ENCODE measurements around the gene IL20RB.
"Not testable (repeated sequence)": the region's sequence is repeated elsewhere in the genome, so short reads cannot be mapped to it uniquely, and the experiment has no call there.

Gene IL20RB

GRCh38 chr3:136988651-136989050, 30.9 kb downstream of the IL20RB start:
- Mint-ChIP-seq H3K36me3 (no peaks in the 10 kb centered on the region), H3K27ac (no peak overlapping the region), H3K27me3 (no peaks in the 10 kb centered on the region), H3K4me3 (no peak overlapping the region), H3K9me3 (ENCODE audit: low read depth) (no peaks in the 10 kb centered on the region), H3K4me1 (ENCODE audit: low read depth) (no peaks in the 10 kb centered on the region)

- Mint-ChIP-seq H3K27ac (no peak overlapping the region), H3K36me3 (no peaks in the 10 kb centered on the region), H3K9me3 (ENCODE audit: low read depth) (no peaks in the 10 kb centered on the region), H3K27me3 (no peaks in the 10 kb centered on the region), H3K4me3 (no peak overlapping the region), H3K4me1 (ENCODE audit: low read depth) (no peaks in the 10 kb centered on the region)
Measured at GRCh38 chr3:136989781-136990524, 32.2 kb downstream of the IL20RB start.

- H3K27ac Mint-ChIP-seq: no peak overlapping the region
- no peaks in the 10 kb centered on the region for H3K36me3 Mint-ChIP-seq
- no peaks in the 10 kb centered on the region for H3K27me3 Mint-ChIP-seq
Measured at GRCh38 chr3:136990826-136991225, 33.0 kb downstream of the IL20RB start.

GRCh38 chr3:136992115-136992514, 34.3 kb downstream of the IL20RB start:
- H3K4me3 Mint-ChIP-seq: no peak overlapping the region
- no peaks in the 10 kb centered on the region for H3K36me3 Mint-ChIP-seq

More at GRCh38 chr3:136990826-136991225, 33.0 kb downstream of the IL20RB start:
- no peaks in the 10 kb centered on the region for H3K9me3 Mint-ChIP-seq (ENCODE audit: low read depth)
- no peak overlapping the region for H3K4me3 Mint-ChIP-seq
- H3K4me1 Mint-ChIP-seq (ENCODE audit: low read depth): no peaks in the 10 kb centered on the region

GRCh38 chr3:136994772-136995516, 37.2 kb downstream of the IL20RB start:
- Mint-ChIP-seq H3K4me3 (no peak overlapping the region), H3K4me1 (ENCODE audit: low read depth) (no peaks in the 10 kb centered on the region), H3K36me3 (no peaks in the 10 kb centered on the region), H3K27me3 (no peaks in the 10 kb centered on the region), H3K9me3 (ENCODE audit: low read depth) (no peaks in the 10 kb centered on the region), H3K27ac (no peak overlapping the region)

More at GRCh38 chr3:136992115-136992514, 34.3 kb downstream of the IL20RB start:
- Mint-ChIP-seq H3K27ac (no peak overlapping the region), H3K9me3 (ENCODE audit: low read depth) (no peaks in the 10 kb centered on the region), H3K27me3 (no peaks in the 10 kb centered on the region), H3K4me1 (ENCODE audit: low read depth) (no peaks in the 10 kb centered on the region)

GRCh38 chr3:136995652-136996051, 37.9 kb downstream of the IL20RB start:
- Mint-ChIP-seq H3K36me3 (no peaks in the 10 kb centered on the region), H3K4me1 (ENCODE audit: low read depth) (no peaks in the 10 kb centered on the region), H3K4me3 (no peak overlapping the region), H3K27me3 (no peaks in the 10 kb centered on the region), H3K27ac (no peak overlapping the region), H3K9me3 (ENCODE audit: low read depth) (no peaks in the 10 kb centered on the region)

- H3K36me3 Mint-ChIP-seq: peaks cover 2% of the 10 kb centered on the region
- no peaks in the 10 kb centered on the region for H3K4me1 Mint-ChIP-seq (ENCODE audit: low read depth)
- no peaks in the 10 kb centered on the region for H3K9me3 Mint-ChIP-seq (ENCODE audit: low read depth)
- no peak overlapping the region for H3K4me3 Mint-ChIP-seq
- H3K27me3 Mint-ChIP-seq: no peaks in the 10 kb centered on the region
- no peak overlapping the region for H3K27ac Mint-ChIP-seq
Measured at GRCh38 chr3:137000039-137000438, 42.3 kb downstream of the IL20RB start.

GRCh38 chr3:137007376-137007775, 49.6 kb downstream of the IL20RB start:
- not testable (repeated sequence) for H3K27ac Mint-ChIP-seq; H3K4me3 Mint-ChIP-seq; H3K4me1 Mint-ChIP-seq (ENCODE audit: low read depth); H3K36me3 Mint-ChIP-seq; H3K27me3 Mint-ChIP-seq; H3K9me3 Mint-ChIP-seq (ENCODE audit: low read depth)

- Mint-ChIP-seq H3K36me3 (peaks cover 7% of the 10 kb centered on the region), H3K4me1 (ENCODE audit: low read depth) (no peaks in the 10 kb centered on the region), H3K27ac (no peak overlapping the region), H3K4me3 (no peak overlapping the region), H3K27me3 (no peaks in the 10 kb centered on the region), H3K9me3 (ENCODE audit: low read depth) (no peaks in the 10 kb centered on the region)
Measured at GRCh38 chr3:137008131-137008530, 50.3 kb downstream of the IL20RB start.

- H3K27ac Mint-ChIP-seq: no peak overlapping the region
Measured at GRCh38 chr3:137008976-137009375, 51.2 kb downstream of the IL20RB start.

GRCh38 chr3:137010137-137010536, 52.4 kb downstream of the IL20RB start:
- Mint-ChIP-seq H3K27me3 (no peaks in the 10 kb centered on the region), H3K4me3 (no peak overlapping the region), H3K9me3 (ENCODE audit: low read depth) (no peaks in the 10 kb centered on the region), H3K27ac (no peak overlapping the region), H3K36me3 (peaks cover 4% of the 10 kb centered on the region), H3K4me1 (ENCODE audit: low read depth) (peaks cover 5% of the 10 kb centered on the region)

More at GRCh38 chr3:137008976-137009375, 51.2 kb downstream of the IL20RB start:
- Mint-ChIP-seq H3K27me3 (no peaks in the 10 kb centered on the region), H3K36me3 (peaks cover 7% of the 10 kb centered on the region), H3K4me1 (ENCODE audit: low read depth) (peaks cover 3% of the 10 kb centered on the region), H3K9me3 (ENCODE audit: low read depth) (no peaks in the 10 kb centered on the region), H3K4me3 (no peak overlapping the region)

GRCh38 chr3:137011153-137011552, 53.4 kb downstream of the IL20RB start:
- Mint-ChIP-seq H3K4me3 (no peak overlapping the region), H3K4me1 (ENCODE audit: low read depth) (peaks cover 5% of the 10 kb centered on the region), H3K9me3 (ENCODE audit: low read depth) (no peaks in the 10 kb centered on the region), H3K36me3 (peaks cover 4% of the 10 kb centered on the region), H3K27me3 (no peaks in the 10 kb centered on the region), H3K27ac (no peak overlapping the region)

GRCh38 chr3:137012097-137012501, 54.3 kb downstream of the IL20RB start:
- Mint-ChIP-seq H3K4me1 (ENCODE audit: low read depth) (peaks cover 5% of the 10 kb centered on the region), H3K9me3 (ENCODE audit: low read depth) (no peaks in the 10 kb centered on the region), H3K4me3 (no peak overlapping the region), H3K27me3 (no peaks in the 10 kb centered on the region), H3K27ac (no peak overlapping the region), H3K36me3 (peaks cover 4% of the 10 kb centered on the region)

GRCh38 chr3:137013951-137014688, 56.3 kb downstream of the IL20RB start:
- H3K27me3 Mint-ChIP-seq: no peaks in the 10 kb centered on the region
- H3K4me1 Mint-ChIP-seq (ENCODE audit: low read depth): peaks cover 5% of the 10 kb centered on the region
- H3K9me3 Mint-ChIP-seq (ENCODE audit: low read depth): no peaks in the 10 kb centered on the region
- H3K36me3 Mint-ChIP-seq: peaks cover 2% of the 10 kb centered on the region
- no peak overlapping the region for H3K27ac Mint-ChIP-seq
- H3K4me3 Mint-ChIP-seq: peak overlapping the region; percentile 71

- H3K27me3 Mint-ChIP-seq; H3K4me1 Mint-ChIP-seq (ENCODE audit: low read depth); H3K36me3 Mint-ChIP-seq; H3K27ac Mint-ChIP-seq; H3K4me3 Mint-ChIP-seq; H3K9me3 Mint-ChIP-seq (ENCODE audit: low read depth): not testable (repeated sequence)
Measured at GRCh38 chr3:137017316-137017715, 59.5 kb downstream of the IL20RB start.
